UCSD-AML1 (cell line): ENCODE measurements around the gene LRRC45.

ENCODE experiments used
- DNase-seq: peaks from one replicate; lab custom pipeline; 2025; ENCODE audit not compliant: unreplicated experiment; lab: John Stamatoyannopoulos, UW

Gene LRRC45

DNA sequence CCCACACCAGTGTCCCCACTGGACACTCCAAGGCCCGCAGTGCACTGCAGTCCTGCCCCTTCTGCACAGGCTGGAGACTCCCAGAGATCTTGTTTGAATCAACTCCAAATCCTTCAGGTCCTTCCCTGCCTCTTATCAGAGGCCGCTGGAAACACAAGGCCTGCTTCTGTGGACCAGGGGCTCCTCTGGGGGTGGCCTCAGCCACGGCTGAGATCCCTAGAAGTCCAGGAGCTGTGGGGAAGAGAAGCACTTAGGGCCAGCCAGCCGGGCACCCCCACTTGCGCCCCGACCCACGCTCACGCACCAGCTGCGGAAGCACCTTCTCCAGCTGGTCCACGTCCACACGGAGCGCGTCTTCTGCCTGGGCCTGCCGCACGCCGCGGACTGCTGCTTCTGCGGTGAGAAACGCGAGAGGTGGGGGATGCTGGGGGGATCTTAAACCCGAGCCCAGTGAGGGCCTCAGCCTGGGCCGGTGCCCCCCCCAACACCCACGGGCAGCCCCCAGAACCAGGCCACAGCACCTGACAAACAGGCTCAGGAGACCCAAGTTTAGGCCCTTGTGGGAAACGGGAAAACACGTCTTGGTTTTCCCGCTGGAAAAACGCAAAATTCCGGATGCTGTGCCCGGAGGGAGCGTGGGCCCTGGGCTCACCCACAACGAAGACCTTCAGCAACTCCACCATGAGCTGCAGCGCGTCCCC, 4.0 kb upstream of the LRRC45 start:
- DNase-seq, result no peak

DNA sequence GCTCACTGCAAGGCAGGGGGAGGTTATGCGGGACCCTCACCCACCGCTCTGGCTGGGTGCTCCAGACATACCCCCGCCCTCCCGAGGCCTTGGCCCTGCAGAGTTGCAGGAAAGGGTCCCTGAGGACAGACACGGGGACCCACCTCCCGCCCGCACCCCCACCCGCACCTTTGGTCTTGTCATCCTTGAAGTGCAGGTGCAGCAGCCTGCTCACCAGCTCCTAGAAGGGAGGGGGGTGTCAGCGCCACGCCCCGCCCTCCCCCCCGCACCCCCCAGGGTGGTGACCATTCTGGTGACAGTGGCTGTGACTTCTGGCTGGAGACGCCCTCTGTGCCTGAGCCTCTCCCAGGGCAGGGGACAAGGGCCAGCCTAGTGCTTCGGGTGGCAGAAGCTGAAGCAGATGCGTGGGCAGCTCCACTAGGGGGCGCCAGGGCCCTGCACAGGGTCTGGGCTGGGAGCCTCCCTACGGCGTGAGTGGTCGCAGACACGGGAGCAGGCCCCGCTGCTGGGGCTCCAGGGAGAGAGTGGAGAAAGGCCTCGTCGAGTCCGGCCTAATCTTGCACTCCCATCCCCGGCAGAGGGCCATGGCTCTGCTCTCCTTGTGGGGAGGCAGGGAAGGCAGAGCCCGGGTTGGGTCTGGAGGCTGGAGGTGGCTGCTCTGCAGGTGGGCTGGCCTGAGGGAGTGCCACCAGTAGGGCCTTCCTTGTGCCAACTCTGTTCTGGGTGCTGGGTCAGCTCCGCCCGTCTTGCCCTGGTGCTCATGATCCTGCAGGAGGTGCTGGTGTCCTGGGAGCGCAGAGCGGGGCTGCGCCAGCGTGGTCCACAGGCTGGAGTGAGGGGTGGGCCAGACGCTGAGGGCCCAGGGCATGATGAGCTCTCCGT, 3.2 kb upstream of the LRRC45 start:
- DNase-seq, result peak; percentile 73

DNA sequence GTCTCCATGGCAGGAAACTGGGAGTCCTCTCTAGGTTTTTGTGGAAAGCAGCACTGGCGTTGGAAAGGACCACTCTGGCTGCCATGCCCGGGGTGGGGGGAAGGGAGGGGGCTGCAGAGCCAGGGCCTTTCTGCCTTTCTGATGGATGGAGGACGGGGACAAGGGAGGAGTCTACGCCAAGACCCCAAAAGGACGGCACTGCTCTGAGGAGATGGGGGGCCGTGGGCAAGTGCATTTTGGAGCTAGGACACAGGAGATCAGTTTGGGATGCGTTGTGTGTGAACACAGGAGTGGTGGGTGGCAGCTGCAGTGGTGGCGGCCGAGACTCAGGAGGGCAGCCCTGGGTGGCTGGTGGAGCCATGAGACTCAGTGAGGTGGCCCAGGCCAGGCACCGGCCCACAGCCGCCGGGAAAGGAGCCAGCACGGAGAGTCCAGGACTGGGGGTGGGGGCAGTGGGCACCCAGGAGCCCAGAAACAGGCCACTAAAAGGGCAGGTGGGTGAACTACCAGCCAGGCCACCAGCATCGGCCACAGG, 2.5 kb upstream of the LRRC45 start:
- no peak for DNase-seq

DNA sequence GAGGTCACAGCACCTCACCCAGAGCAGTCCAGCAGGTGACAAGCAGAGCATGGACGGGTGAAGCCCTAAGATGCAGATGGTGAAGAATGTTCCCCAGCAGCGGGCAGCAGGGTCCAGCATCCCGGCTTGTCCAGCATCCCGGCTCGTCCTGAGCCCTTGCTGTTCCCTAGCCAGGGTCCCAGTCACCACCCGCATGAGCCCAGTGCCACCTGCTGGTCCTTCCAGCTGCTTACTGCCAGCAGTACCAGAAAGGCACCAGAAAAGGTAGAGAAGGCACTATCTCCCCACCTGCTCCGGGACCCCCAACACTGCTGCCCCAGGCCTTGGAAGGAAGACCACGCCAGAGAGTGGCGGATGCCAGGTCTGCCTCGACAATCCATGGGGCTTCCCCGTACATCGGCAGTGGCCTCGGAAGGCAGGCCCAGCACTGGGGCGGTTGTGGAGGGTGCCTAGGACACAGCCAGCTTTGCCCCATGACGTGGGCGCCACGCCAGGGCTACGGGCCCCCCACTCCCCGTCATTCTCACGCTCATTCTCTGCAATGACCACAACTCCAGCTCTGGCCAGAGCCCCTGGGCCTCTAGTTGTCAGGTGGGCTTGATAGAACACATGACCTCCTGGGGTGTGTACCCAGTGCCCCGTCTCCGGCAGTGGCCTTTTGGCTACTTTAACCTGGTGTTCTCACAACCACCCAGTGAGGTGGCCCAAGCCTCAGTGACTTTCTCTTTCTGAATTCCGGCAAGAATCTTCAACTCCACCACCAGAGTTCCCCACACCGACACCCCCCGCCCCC, 1.8 kb upstream of the LRRC45 start:
- peak; percentile 52 for DNase-seq

DNA sequence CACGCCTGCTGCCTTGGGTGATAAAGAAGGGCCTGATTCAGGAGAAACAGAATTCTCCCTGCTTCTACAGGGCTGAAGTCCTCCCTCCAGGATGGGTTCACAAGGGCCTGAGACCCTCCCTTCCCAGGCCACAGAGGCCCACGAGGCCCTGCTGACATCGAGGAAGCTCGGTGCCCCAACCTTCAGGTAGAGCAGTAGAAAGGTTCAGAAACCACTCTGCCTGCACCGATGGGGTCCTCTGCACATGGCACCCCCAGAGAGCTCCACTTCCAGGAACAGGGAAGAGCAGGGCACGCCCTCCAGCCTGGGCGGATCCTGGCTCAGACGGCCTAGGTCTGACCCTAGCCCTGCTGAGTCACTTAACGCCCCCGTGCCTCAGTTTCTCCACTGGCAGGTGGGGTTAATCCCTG, 1.2 kb upstream of the LRRC45 start:
- no peak for DNase-seq

DNA sequence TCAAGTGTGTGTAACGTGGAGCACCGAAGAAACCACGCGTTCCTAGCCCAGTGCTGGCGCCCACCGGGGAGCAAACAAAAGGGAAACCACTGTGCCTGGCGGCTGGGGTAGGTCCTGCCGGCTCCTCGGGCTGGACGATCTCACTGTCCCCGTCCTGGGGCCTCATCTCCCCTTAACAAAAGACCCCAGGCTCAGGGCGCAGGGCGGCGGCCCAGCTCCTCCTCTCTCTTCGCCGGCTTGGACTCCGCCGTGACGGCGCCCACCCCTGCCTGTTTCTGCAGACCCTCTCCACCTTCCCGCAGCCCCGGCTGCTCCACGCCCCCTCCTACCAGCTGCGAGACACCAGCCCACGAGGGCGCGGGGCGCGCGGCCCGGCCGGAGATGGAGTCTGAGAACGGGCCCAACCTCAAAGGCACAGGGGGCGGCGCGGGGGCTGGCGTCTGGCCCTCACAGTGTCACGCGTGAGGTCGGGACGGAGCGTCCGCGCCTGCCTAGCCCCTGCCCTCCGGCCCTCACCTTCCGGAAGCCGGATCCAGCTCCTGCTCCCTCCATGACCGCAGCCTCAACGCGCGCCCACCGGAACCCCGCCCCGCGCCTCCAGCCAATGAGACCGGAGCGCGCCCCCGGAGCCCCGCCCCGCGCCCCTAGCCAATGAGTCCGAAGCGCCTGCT, 660 bp upstream of the LRRC45 start, which contains the start of gene CENPX:
Gene CENPX (minus strand): TSS at position 569 of the 671 bp plus-strand sequence. CDS start 17 bp downstream, at position 552.
- no peak for DNase-seq

DNA sequence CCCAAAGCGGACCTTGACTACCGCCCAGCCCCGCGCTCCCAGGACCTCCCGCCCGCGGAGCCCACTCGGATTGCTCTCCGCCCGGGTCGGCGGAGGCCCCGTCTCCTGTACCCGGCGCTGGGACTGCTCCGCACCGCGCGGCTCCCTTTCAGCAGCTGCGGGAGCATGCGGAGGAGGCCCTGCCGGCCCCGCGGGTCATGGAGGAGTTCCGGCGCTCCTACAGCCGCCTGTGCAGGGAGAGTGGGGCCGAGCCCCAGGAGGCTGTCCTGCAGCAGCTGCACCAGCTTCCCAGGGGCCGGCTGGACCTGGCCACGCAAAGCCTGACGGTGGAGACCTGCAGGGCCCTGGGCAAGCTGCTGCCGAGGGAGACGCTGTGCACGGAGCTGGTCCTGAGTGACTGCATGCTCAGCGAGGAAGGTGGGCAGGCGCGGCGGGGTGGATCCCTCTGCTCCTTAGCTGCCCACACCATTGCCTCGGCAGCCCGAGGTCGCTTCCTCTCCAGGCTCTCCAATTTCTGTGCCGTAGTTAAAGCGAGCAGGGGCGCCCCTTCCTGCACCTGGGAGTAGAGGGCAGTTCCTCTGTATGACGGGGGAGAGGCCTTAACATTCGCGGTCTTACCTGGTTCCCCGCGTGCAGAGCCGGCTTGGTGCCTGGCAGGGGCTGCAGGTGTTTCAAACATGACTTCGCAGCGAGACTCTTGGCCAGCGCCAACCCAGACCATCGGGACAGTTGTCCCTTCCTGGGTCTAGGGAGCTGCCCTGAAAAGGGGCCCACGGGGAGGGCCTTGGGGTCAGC, 539 bp downstream of the LRRC45 start:
- peak; percentile 46 for DNase-seq

DNA sequence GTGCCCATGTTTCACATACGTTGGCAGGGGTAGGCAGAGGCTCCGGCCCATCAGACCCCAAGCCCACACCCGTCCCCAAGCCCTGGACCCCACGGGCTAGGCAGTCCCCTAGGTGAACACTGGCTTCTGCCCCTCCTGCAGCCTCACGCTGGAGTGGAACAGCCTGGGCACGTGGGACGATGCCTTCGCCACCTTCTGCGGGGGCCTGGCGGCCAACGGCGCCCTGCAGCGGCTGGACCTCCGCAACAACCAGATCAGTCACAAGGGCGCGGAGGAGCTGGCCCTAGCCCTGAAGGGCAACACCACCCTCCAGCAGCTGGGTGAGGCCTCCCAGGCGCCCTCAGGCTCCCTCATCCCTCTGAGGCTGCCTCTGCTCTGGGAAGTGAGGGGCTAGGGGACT, 1.8 kb downstream of the LRRC45 start:
- no peak for DNase-seq

DNA sequence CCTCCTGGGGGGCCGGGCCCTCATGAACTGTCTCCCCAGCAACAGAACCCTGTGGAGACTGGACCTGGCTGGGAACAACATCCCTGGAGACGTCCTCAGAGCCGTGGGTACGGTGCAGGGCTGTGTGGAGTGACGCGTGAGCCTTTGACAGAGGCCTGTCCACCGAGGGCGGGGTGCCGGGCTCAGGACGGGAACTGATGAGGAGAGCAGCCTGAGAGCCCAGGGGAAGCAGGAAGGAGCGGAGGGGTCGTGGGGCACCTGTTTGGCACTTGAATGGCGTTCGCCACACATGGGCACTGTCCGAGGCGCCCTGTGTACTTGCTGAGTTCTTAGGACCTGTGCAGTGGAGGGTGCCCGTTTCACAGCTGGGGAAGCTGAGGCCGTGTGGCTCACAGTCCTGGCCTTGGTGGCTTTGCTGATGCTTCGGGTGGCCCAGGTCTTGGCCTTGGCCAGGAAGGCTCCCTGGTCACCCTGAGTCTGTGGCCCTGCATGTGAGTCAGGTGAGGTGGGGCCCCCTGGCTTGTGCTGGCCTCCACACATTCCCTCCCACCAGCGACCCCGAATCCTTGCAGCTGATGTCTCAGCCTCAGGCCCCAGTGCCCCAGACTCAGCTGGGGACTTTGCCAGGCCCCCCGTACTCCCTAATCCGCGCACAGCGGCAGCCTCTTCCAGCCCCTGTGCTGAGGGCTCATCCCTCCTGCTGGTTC, 2.4 kb downstream of the LRRC45 start:
- no peak for DNase-seq

DNA sequence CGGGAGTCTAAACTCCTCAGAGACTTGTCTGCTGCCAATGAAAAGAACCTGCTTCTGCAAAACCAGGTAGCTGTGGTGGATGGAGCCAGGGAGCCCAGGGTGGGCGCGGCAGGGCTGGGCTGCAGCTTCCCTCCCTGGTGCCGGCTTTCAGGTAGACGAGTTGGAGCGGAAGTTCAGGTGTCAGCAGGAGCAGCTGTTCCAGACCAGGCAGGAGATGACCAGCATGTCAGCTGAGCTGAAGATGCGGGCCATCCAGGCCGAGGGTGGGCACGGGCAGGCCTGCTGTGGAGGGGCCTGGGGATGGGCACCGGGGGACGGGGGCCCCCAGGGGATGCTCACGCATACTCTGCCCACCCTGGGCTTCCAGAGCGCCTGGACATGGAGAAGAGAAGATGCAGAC, 5.1 kb downstream of the LRRC45 start:
- no peak for DNase-seq

DNA sequence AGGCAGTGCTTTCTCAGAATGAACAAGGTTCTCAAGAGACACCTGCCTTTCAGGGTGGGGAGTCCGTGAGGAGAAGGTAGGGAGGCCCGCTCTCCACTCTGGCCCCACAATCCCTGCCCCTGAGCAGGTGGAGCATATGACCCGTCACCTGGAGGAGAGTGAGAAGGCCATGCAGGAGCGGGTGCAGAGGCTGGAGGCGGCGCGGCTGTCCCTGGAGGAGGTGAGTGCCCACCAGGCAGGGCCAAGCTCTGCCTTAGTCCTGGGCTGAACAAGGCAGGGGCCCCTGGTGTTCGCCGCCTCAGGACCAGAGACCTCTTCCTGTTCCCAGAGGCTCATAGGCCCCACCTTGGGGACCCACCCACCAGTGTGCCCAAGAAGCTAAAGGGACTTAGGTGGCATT, 5.9 kb downstream of the LRRC45 start:
- no peak for DNase-seq

DNA sequence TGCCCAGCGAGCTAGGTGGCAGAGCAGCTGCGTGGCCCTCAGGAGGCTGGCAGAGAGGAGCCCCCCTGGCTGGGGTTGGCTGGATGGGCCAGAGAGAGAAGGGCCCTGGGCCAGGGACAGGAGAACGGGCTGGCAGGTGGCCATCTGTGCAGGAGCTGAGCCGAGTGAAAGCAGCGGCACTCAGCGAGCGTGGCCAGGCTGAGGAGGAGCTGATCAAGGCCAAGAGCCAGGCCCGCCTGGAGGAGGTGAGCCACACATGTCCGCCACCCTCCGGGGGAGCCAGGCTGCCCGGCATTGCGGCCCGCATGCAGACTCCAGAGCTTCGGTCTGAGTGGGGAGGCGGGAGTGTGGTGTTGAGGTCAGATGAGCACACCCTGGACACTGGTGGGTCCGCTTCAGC, 6.3 kb downstream of the LRRC45 start:
- DNase-seq, result no peak

DNA sequence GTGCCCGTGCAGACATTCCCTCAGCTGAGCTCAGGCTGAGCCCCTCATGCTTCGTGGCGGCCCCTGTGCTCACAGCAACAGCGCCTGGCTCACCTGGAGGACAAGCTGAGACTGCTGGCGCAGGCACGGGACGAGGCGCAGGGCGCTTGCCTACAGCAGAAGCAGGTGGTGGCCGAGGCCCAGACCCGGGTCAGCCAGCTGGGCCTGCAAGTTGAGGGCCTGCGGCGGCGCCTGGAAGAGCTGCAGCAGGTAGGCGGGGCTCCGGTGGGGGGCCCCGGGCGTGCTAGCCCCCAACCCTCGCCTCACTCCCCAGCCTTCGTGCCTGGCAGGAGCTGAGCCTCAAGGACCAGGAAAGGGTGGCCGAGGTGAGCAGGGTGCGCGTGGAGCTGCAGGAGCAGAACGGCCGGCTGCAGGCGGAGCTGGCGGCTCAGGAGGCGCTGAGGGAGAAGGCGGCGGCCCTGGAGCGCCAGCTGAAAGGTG, 6.9 kb downstream of the LRRC45 start:
- no peak for DNase-seq

DNA sequence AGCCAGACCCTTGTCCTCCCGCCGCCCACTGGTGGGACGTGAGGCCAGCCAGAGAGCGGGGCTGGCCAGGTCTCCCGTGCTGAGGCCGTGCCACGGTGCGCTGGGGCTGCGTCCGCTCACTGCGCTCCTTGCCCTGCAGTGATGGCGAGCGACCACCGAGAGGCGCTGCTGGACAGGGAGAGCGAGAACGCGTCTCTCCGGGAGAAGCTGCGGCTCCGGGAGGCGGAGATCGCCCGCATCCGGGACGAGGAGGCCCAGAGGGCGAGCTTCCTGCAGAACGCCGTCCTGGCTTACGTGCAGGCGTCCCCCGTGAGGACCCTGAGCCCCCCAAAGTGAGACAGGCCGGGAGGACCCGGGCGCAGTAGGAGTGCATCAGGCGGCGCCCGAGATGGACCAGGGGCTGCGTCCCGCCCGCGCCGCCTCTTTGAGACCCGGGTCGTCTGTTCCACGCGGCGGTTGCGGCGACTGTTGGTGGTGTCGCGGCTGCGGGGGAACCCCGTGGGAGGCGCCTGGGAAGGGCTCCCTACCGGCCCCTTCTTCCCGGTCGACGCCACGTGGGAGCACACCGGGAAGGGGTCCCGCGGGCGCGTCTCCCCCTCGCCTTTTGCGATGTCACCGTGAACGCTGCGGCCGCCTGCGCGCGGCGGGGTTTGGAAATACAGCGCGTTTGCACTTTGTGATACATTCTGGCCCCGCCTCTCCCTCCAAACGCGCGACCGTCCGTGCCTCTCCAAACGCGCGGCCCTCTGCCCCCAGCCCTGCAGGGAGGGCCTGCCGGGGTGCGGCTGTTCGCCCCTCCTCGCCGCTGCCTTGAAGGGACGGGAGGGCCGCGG, 7.6 kb downstream of the LRRC45 start:
- DNase-seq, result peak; percentile 84

DNA sequence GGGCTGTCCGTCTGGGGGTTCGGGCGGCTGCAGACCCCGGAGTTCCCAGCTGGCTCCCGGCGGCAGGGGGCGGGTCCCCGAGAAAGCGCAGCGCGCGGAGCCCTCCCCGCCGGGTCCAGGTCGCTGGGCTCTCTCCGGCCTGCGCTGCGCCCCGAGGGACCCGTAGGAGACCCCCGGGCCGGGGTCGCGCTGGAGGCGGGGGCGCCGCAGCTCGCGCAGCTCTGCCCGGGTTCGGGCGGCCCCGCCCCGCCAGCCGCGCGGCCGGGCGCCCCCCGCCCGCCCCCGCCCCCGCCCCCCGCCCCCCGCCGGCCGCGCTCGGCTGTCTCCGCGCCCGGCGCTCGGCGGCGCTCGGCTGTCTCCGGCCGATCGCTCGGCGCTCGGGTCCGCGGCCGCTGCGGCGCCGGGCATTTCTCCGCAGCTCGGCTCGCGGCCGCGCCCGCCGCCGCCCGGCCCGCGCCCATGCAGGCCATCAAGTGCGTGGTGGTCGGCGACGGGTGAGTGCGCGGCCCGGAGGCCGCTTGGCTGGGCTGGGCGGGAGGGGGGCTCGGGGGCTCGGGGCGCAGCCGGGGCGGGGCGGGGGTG, 8.3 kb downstream of the LRRC45 start, which contains the start of gene RAC3:
Gene RAC3 (plus strand): TSS at position 376 of the 582 bp plus-strand sequence. CDS start 84 bp downstream, at position 460.
- DNase-seq, result peak; percentile 52

DNA sequence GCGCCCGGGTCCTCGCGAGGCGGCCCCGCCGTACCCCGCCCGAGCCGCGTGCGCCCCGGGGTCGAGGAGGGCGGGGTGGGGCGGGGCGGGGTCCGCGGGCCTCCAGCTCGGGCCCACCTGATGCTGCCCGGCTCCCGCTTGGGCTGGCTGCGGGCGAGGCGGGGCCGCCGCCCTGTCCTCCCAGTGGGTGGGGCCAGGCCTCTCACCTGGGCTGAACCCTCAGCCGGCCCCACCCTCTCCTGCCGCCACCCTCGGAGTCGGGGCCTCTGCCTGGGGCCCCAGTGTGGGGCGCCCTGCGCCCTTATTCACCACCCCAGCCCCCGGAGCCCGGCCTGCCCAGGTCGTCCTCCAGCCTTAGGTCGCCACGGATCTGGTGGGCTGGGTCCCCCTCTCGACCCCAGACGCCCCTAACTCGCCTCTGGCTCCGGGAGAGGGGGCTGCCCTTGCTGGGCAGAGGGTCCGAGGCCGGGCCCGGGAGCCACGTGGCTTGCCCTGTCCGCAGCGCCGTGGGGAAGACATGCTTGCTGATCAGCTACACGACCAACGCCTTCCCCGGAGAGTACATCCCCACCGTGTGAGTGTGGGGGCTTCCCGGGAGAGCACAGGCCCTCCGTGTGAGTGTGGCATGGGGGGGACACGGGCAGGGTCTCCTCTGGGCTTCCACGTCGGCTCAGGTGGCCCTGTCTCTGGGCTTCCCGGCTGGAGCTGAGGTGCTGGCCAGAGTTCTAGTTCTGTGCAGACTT, 9.0 kb downstream of the LRRC45 start:
- DNase-seq, result no peak
